HG03066 (cell line): ENCODE results near the gene IFIT1.
"Not testable (repeated sequence)": the region's sequence is repeated elsewhere in the genome, so short reads cannot be mapped to it uniquely, and the experiment has no call there.

Source experiments
- ATAC-seq: cut with Tn5 transposase; IDR thresholded peaks from one replicate; pipeline ENCODE4 v1.9.1; 2021; ENCODE audit warnings: low read depth; ENCODE audit not compliant: unreplicated experiment

Gene IFIT1

GRCh38 chr10:89398003-89398749 is 5.8 kb downstream of the IFIT1 start:
- ATAC-seq, result no peak

GRCh38 chr10:89399956-89400355 is 7.5 kb downstream of the IFIT1 start:
- no peak for ATAC-seq

- ATAC-seq, result no peak
Observed at GRCh38 chr10:89403043-89403442, 10.6 kb downstream of the IFIT1 start.

GRCh38 chr10:89404104-89405047 is 12.0 kb downstream of the IFIT1 start:
- ATAC-seq, result no peak

GRCh38 chr10:89406178-89406577 is 13.8 kb downstream of the IFIT1 start:
- not testable (repeated sequence) for ATAC-seq

- not testable (repeated sequence) for ATAC-seq
Observed at GRCh38 chr10:89407792-89408191, 15.4 kb downstream of the IFIT1 start.

GRCh38 chr10:89409282-89409681 is 16.9 kb downstream of the IFIT1 start:
- not testable (repeated sequence) for ATAC-seq

GRCh38 chr10:89410551-89410950 is 18.1 kb downstream of the IFIT1 start:
- not testable (repeated sequence) for ATAC-seq

- not testable (repeated sequence) for ATAC-seq
Observed at GRCh38 chr10:89411135-89411534, 18.7 kb downstream of the IFIT1 start.

- not testable (repeated sequence) for ATAC-seq
Observed at GRCh38 chr10:89412276-89412675, 19.9 kb downstream of the IFIT1 start.

GRCh38 chr10:89413398-89413912 is 21.0 kb downstream of the IFIT1 start:
- ATAC-seq, result no peak

GRCh38 chr10:89414146-89414878 is 21.9 kb downstream of the IFIT1 start, which contains the start of gene IFIT5:
Gene IFIT5 (plus strand): TSS chr10:89414568. CDS start chr10:89414799, 231 bp downstream.
- peak; percentile 79 for ATAC-seq

GRCh38 chr10:89414879-89415821 is 22.7 kb downstream of the IFIT1 start:
- ATAC-seq, result peak; percentile 32

GRCh38 chr10:89416465-89416864 is 24.0 kb downstream of the IFIT1 start:
- ATAC-seq, result no peak

- ATAC-seq, result no peak
Observed at GRCh38 chr10:89419548-89419947, 27.1 kb downstream of the IFIT1 start.

- ATAC-seq, result no peak
Observed at GRCh38 chr10:89421018-89421476, 28.6 kb downstream of the IFIT1 start.

- ATAC-seq, result no peak
Observed at GRCh38 chr10:89425000-89425399, 32.6 kb downstream of the IFIT1 start.

GRCh38 chr10:89426230-89426868 is 33.9 kb downstream of the IFIT1 start:
- ATAC-seq, result no peak

- ATAC-seq, result no peak
Observed at GRCh38 chr10:89427629-89428028, 35.2 kb downstream of the IFIT1 start.
